ENCODE data around the gene S100A12. TPM values are rescaled to one million over a fixed set of nuclear protein-coding genes. Genes with fewer than 3 reads are reported as not detected.

S100A12 gene
- total and polyA plus RNA-seq, 11 donors, result 1.2 to 9.1 (median 4.7) TPM; not detected in 1

- ATAC-seq, result no peak
- intact Hi-C loops (cut with DNase I), result no loop called here
- Histone ChIP-seq H3K9me3 (no peaks in the 10 kb centered on the region), H3K36me3 (no peaks in the 10 kb centered on the region), H3K27ac (no peak overlapping the region), H3K4me3 (no peak overlapping the region), H3K27me3 (peaks cover 0 to 8% (median 0%) of the 10 kb centered on the region in 9 donors), H3K4me1 (peaks cover 0 to 7% (median 0%) of the 10 kb centered on the region in 12 donors)
- 74 to 88% (median 82%) methylated on average over 16 to 19 of the region's 19 CpGs for WGBS, 4 donors
- no peak for TF ChIP-seq POLR2A (IDR thresholded peaks at IDR 0.05)
- no peak for TF ChIP-seq CTCF (IDR thresholded peaks at IDR 0.05)
- DNase-seq, result no peak
Observed at GRCh38 chr1:153397051-153397923, 21.9 kb upstream of the S100A12 start.

- no peaks in the 10 kb centered on the region for H3K36me3 ChIP-seq
- no peaks in the 10 kb centered on the region for H3K9me3 ChIP-seq
- TF ChIP-seq CTCF (IDR thresholded peaks at IDR 0.05), result no peak
- no peak for TF ChIP-seq POLR2A (IDR thresholded peaks at IDR 0.05)
- WGBS, 4 donors, result 78 to 85% (median 84%) methylated on average over 6 of the region's 6 CpGs
- H3K27me3 ChIP-seq, result peaks cover 0 to 10% (median 0%) of the 10 kb centered on the region in 9 donors
- DNase-seq (no peak), ATAC-seq (no peak)
- no peak overlapping the region for H3K4me3 ChIP-seq
- no peak overlapping the region for H3K27ac ChIP-seq
- intact Hi-C loops (cut with DNase I), result no loop called here
- peaks cover 0 to 9% (median 0%) of the 10 kb centered on the region in 12 donors for H3K4me1 ChIP-seq
Observed at GRCh38 chr1:153396461-153396860, 21.0 kb upstream of the S100A12 start.

GRCh38 chr1:153395776-153396175 lies 20.4 kb upstream of the S100A12 start:
- TF ChIP-seq POLR2A (IDR thresholded peaks at IDR 0.05) (no peak), CTCF (IDR thresholded peaks at IDR 0.05) (no peak)
- WGBS, 4 donors, result 74 to 82% (median 78%) methylated on average over 6 of the region's 6 CpGs
- Histone ChIP-seq H3K4me1 (peaks cover 0 to 14% (median 0%) of the 10 kb centered on the region in 12 donors), H3K9me3 (no peaks in the 10 kb centered on the region), H3K27ac (no peak overlapping the region), H3K4me3 (no peak overlapping the region), H3K36me3 (no peaks in the 10 kb centered on the region), H3K27me3 (peaks cover 0 to 10% (median 0%) of the 10 kb centered on the region in 9 donors)
- intact Hi-C loops (cut with DNase I), result no loop called here
- DNase-seq, result no peak
- no peak for ATAC-seq

GRCh38 chr1:153395136-153395685 lies 19.8 kb upstream of the S100A12 start:
- TF ChIP-seq POLR2A (IDR thresholded peaks at IDR 0.05) (no peak), CTCF (IDR thresholded peaks at IDR 0.05) (no peak)
- peak in 3 of 4 donors; percentile 29 to 54 (median 35) for ATAC-seq
- Histone ChIP-seq H3K4me1 (peaks cover 0 to 16% (median 0%) of the 10 kb centered on the region in 12 donors), H3K9me3 (no peaks in the 10 kb centered on the region), H3K27ac (no peak overlapping the region), H3K27me3 (peaks cover 0 to 10% (median 0%) of the 10 kb centered on the region in 9 donors), H3K4me3 (no peak overlapping the region), H3K36me3 (no peaks in the 10 kb centered on the region)
- WGBS, 4 donors, result 71 to 79% (median 73%) methylated on average over 7 of the region's 7 CpGs
- peak in 1 of 5 donors; percentile 43 for DNase-seq
- intact Hi-C loops (cut with DNase I), result no loop called here

All from heart left ventricle (tissue), 16 donors.